ENCODE data around the gene F7.

Gene F7

DNA sequence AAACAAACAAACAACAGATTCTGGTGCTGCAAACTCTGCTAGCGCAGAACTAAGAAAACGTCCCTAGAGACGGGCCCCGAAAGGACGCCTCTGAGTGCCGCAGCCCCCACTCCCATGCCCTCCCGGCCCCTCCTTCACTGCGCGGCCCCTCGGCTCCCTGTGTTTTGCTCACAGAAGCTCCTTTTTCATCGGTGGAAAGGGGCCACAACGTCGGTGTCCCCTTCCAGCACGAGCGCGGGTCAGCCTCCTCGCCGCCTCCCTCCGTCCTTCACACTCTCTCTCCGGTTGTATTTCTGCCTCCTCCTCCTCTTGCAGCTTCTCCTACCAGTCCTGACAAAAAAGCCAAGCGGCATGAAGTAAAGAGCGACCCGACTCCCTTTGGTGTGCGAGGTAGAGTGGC, 14.8 kb upstream of the F7 start:
- no peak overlapping the region for H3K4me3 ChIP-seq (ENCODE audit: low read depth, low read length)
- TF ChIP-seq, protein P1, sequence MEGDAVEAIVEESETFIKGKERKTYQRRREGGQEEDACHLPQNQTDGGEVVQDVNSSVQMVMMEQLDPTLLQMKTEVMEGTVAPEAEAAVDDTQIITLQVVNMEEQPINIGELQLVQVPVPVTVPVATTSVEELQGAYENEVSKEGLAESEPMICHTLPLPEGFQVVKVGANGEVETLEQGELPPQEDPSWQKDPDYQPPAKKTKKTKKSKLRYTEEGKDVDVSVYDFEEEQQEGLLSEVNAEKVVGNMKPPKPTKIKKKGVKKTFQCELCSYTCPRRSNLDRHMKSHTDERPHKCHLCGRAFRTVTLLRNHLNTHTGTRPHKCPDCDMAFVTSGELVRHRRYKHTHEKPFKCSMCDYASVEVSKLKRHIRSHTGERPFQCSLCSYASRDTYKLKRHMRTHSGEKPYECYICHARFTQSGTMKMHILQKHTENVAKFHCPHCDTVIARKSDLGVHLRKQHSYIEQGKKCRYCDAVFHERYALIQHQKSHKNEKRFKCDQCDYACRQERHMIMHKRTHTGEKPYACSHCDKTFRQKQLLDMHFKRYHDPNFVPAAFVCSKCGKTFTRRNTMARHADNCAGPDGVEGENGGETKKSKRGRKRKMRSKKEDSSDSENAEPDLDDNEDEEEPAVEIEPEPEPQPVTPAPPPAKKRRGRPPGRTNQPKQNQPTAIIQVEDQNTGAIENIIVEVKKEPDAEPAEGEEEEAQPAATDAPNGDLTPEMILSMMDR (IDR thresholded peaks at IDR 0.05; ENCODE audit: low read depth, low read length, missing control alignments), result no peak
- in situ Hi-C loops (cut with HindIII; ENCODE audit: low sequenced_read_pairs), result no loop called here
- no peak for DNase-seq (ENCODE audit: low read depth)

DNA sequence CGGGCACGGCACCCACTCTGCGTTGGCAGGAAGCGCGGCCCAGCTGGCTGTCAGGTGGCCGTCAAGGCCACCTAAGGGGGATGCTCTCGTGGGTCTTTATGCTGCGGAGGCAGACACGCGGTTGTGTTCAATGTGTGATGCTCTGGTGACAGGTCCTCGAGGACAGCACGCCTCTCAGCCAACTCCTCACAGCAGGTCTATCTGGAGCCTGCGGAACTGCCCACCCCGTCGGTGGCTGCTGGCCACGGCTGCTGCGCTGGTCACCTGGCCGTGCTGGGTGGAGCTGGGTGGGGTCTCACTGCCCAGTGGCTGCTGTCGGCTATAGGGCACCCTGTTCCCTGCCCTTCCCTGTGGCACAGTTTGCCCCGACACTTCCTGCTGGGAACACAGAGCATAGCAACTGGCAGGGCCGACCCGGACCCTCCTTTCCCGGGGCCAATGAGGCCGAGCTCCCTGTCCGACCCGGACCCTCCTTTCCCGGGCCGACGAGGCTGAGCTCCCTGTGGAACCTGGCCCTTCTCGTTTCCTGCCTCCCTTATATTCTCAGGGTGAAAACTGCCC, 14.3 kb upstream of the F7 start:
- DNase-seq (ENCODE audit: low read depth), result no peak
- in situ Hi-C loops (cut with HindIII; ENCODE audit: low sequenced_read_pairs), result no loop called here
- TF ChIP-seq, protein P1 (IDR thresholded peaks at IDR 0.05; ENCODE audit: low read depth, low read length, missing control alignments), result no peak
- no peak overlapping the region for H3K4me3 ChIP-seq (ENCODE audit: low read depth, low read length)

DNA sequence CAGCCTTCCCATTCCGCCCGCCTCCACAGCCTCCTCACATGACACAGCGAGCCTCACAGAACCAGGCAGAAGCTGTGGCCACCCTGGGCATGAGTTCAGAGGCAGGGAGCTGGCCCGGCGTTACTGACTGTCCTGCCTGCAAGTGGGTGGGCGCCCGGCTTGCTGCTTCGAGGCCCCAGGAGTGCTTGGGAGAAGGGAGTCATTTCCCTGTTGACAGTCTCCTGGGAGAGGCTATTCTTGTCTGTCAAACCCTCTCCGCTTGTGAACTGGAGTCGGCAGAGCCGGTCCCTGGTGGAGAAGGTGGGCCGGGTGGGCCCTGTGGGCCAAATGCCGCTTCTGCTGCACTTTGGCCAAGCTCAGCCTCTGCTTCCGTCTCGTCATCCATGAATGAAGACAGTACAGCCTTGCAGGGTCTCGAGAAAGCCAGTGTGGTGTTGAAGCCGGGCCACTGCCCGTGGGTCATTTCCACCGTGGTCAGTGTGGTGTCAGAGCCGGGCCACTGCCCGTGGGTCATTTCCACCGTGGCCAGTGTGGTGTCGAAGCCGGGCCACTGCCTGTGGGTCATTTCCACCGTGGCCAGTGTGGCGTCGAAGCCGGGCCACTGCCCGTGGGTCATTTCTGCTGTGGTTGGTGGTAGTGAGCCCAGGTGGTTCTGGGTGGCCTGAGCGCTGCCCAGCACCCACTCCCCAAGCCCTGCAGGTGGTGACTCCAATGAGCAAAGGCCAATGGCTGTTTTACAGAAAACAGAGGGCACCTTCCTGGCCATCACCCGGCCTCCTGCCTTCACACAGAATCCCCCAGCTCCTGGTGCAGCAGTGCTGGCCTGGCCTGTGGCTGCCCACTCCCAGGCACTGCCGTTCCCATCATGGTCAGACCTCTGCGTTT, 13.5 kb upstream of the F7 start:
- no peak overlapping the region for H3K4me3 ChIP-seq (ENCODE audit: low read depth, low read length)
- TF ChIP-seq, protein P1 (IDR thresholded peaks at IDR 0.05; ENCODE audit: low read depth, low read length, missing control alignments), result no peak
- in situ Hi-C loops (cut with HindIII; ENCODE audit: low sequenced_read_pairs), result no loop called here
- no peak for DNase-seq (ENCODE audit: low read depth)

DNA sequence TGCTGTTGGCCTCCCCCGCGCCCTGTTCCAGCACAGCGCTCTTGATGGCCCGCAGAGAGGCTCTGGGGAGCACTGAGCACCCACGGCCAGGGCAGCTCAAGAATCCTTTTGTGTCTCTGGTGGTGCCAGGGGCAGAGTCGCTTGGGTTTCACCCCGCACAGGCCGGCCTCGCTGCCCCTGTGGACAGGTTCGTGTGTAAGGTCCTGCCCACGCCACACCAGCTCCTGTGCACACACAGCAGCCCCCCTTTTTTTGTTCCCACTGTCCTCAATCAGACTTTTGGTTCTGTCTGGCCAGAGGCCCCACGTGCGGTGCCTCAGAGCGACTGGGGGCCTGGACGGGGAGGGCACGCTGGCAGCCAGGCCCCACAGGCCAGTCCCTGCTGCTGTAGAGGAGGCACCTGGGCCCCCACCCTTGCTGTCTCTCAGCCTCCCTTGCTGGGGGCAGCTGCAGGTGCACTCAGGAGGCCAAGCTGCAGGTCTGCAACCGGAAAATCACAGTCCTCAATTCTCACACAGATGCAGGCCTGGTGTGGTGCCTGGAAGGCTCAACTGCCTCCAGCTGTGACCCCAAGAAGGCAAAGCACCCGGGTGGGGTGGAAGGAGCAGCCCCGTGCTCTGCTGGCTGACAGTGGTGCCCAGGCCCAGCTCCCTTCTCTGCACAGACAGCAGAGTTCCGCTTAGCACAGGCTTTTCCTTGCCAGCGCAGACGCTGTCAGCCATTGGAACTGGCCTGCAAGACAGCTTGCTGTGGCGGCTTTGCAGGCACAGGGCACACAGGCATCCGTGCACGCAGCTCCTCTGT, 12.6 kb upstream of the F7 start:
- TF ChIP-seq, protein P1 (IDR thresholded peaks at IDR 0.05; ENCODE audit: low read depth, low read length, missing control alignments), result no peak
- no peak overlapping the region for H3K4me3 ChIP-seq (ENCODE audit: low read depth, low read length)
- in situ Hi-C loops (cut with HindIII; ENCODE audit: low sequenced_read_pairs), result no loop called here
- no peak for DNase-seq (ENCODE audit: low read depth)

DNA sequence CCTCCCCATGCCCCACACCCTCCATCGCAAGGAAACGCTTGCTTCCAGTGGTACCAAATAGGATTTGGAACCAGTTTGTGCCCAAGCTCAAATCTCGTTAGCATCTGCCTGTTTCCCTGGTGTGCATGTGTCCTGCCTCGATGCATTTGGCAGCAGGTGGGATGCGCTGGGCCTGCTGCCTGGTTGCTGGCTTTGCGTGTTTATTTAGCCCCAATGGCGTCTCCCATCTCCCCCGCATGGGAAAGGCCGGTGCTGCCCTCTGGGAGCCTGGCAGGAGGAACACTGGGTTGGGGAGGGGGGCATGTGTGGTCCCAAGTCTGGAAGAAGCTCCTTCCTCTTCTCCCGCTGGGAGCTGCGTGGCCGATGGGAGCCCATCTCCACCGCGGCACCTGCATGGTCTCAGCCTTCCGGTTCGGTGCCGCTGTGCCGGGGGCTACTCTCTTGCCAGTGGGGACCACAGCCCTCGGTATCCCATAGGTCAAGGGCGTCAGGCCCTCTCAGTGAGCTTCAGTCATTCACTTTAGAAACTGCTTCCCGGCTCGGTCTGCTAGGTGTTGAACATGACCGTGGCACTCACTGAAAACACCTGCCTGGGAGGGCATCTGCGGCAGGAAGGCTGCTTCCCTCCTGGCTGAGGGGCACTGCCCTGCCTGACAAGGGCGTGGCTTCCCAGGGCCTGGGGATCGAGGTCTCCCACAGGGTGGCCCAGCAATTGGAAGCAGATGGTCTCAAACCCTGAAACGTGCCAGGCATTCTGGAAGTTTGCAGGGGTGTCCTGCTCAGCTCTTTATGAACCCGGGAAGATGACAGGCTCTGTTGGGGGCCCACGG, 11.8 kb upstream of the F7 start:
- no peak overlapping the region for H3K4me3 ChIP-seq (ENCODE audit: low read depth, low read length)
- TF ChIP-seq, protein P1 (IDR thresholded peaks at IDR 0.05; ENCODE audit: low read depth, low read length, missing control alignments), result no peak
- no peak for DNase-seq (ENCODE audit: low read depth)
- in situ Hi-C loops (cut with HindIII; ENCODE audit: low sequenced_read_pairs), result no loop called here

DNA sequence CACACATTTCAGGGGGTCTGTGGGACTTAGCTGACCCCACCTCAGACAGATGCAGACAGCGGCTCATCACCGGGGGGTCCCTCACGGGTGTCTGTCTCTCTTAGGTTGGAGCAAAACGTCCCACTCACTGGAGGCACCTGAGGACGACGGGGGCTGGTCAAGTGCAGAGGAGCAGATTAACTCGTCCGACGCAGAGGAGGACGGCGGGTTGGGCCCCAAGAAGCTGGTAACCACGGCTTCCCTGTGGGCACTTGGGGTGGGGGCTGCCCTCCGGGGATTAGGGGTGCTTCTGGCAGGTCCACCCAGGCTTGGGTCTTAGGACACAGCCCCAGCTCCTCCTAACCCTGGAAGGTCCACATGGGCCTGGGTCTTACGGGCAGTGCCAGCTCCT, 11.2 kb upstream of the F7 start:
- in situ Hi-C loops (cut with HindIII; ENCODE audit: low sequenced_read_pairs), result no loop called here
- TF ChIP-seq, protein P1 (IDR thresholded peaks at IDR 0.05; ENCODE audit: low read depth, low read length, missing control alignments), result no peak
- H3K4me3 ChIP-seq (ENCODE audit: low read depth, low read length), result no peak overlapping the region
- no peak for DNase-seq (ENCODE audit: low read depth)

All from astrocyte of the cerebellum (primary cell).